Endothelial cell of umbilical vein (primary cell): ENCODE data around the gene LRRC59. TPM values are rescaled to one million over a fixed set of nuclear protein-coding genes. Genes with fewer than 3 reads are reported as not detected.

Experiments used
- BruUV-seq: library from RNA; stranded (reverse); fragments of 400-500 nt; replicated peaks from 2 replicates; lab custom pipeline; 2021; lab: Mats Ljungman, UMichigan
- CTCF ChIA-PET: fragments of 300-600, 350-600 bp; sonication (Branson Sonifier 250); formaldehyde crosslinking; loops from one replicate; lab custom pipeline; 2021; ENCODE audit warnings: antibody characterized with exemption, inconsistent platforms; lab: Charles Lee
- POLR2A ChIA-PET: fragments of 300-600, 350-600 bp; sonication (Branson Sonifier 250); formaldehyde crosslinking; loops from one replicate; lab custom pipeline; 2021; ENCODE audit warnings: antibody characterized with exemption, inconsistent platforms; lab: Charles Lee
- DNase-seq: peaks from one replicate; pipeline ENCODE4 v3.0.0-alpha.2; 2011; ENCODE audit warnings: low read depth, low spot score
- FAIRE-seq: peaks from 2 replicates; lab custom pipeline; 2011; peaks lifted over from hg19 to GRCh38; lab: Jason Lieb, UNC
- H2AFZ ChIP-seq: 2 replicates; pipeline ENCODE4 v1.6.0; 2012; ENCODE audit warnings: low read depth, low read length, control low read depth, inconsistent platforms
- H3K27ac ChIP-seq: 2 replicates; pipeline ENCODE4 v1.5.1; 2011; ENCODE audit warnings: low read depth, mild to moderate bottlenecking, control low read depth, low read length, moderate library complexity; ENCODE audit not compliant: insufficient read depth
- H3K27me3 ChIP-seq, 2 experiments: 2 replicates each; pipeline versions ENCODE4 v1.6.0 to v1.6.1; 2011; ENCODE audit warnings: low read length in 2 of 2, mixed read lengths in 1 of 2; ENCODE audit not compliant: control insufficient read depth in 2 of 2, insufficient read depth in 2 of 2
- H3K36me3 ChIP-seq, 2 experiments: 2 replicates in 1 of 2; 3 replicates in 1 of 2; pipeline ENCODE4 v1.5.1; 2011; ENCODE audit warnings: low read length in 2 of 2, mild to moderate bottlenecking in 1 of 2, moderate library complexity in 1 of 2; ENCODE audit not compliant: control insufficient read depth in 2 of 2, insufficient read depth in 2 of 2; ENCODE audit errors: extremely low read depth in 1 of 2
- H3K4me1 ChIP-seq: 3 replicates; pipeline ENCODE4 v1.5.1; 2011; ENCODE audit warnings: mild to moderate bottlenecking, low read length; ENCODE audit not compliant: control insufficient read depth, insufficient read depth; ENCODE audit errors: extremely low read depth
- H3K4me2 ChIP-seq: 2 replicates; pipeline ENCODE4 v1.6.1; 2011; ENCODE audit warnings: low read length, control low read depth, mixed read lengths; ENCODE audit not compliant: insufficient read depth
- H3K4me3 ChIP-seq, 3 experiments: fragments of 200-600 bp in 1 of 3; sonication (generic), shearing (Covaris generic) in 1 of 3; replicated peaks in 1 of 3; 2 replicates each; pipeline ENCODE4 v1.5.1; 2011 to 2016; ENCODE audit warnings: control low read depth in 3 of 3, low read length in 3 of 3, mild to moderate bottlenecking in 2 of 3, inconsistent platforms in 1 of 3, low read depth in 1 of 3, moderate library complexity in 1 of 3; ENCODE audit not compliant: insufficient read depth in 1 of 3
- H3K79me2 ChIP-seq: 2 replicates; pipeline ENCODE4 v1.6.0; 2012; ENCODE audit warnings: low read length, inconsistent platforms; ENCODE audit not compliant: control insufficient read depth, insufficient read depth
- H3K9ac ChIP-seq: replicated peaks from 2 replicates; pipeline ENCODE3; 2011; ENCODE audit warnings: low read length, control low read depth; ENCODE audit not compliant: insufficient read depth; ENCODE audit errors: extremely low read depth
- H3K9me1 ChIP-seq: replicated peaks from 3 replicates; pipeline ENCODE4 v1.6.0; 2011; ENCODE audit warnings: mild to moderate bottlenecking, low read length; ENCODE audit not compliant: control insufficient read depth, insufficient read depth; ENCODE audit errors: extremely low read depth
- H3K9me3 ChIP-seq: replicated peaks from 2 replicates; pipeline ENCODE4 v1.5.1; 2012; ENCODE audit warnings: low read length, inconsistent platforms; ENCODE audit not compliant: control insufficient read depth, insufficient read depth
- H4K20me1 ChIP-seq: replicated peaks from 2 replicates; pipeline ENCODE3; 2011; ENCODE audit warnings: mild to moderate bottlenecking, low read length; ENCODE audit not compliant: control insufficient read depth, insufficient read depth; ENCODE audit errors: extremely low read depth
- EZH2 ChIP-seq: IDR thresholded peaks from 2 replicates; pipeline ENCODE4 v1.6.1; 2012; ENCODE audit warnings: borderline replicate concordance, low read depth, mild to moderate bottlenecking, moderate library complexity, low read length, inconsistent platforms; ENCODE audit not compliant: severe bottlenecking
- FOS ChIP-seq: IDR thresholded peaks from 2 replicates; pipeline ENCODE4 v1.6.1; 2011; ENCODE audit warnings: mild to moderate bottlenecking, low read length, moderate library complexity, borderline replicate concordance; ENCODE audit not compliant: insufficient read depth
- GATA2 ChIP-seq: IDR thresholded peaks from 2 replicates; pipeline ENCODE4 v1.7.0; 2011; ENCODE audit warnings: low read depth, mild to moderate bottlenecking, moderate library complexity, mixed read lengths, low read length; ENCODE audit not compliant: insufficient read length, insufficient read depth
- JUN ChIP-seq: IDR thresholded peaks from 2 replicates; pipeline ENCODE4 v1.6.1; 2011; ENCODE audit warnings: borderline replicate concordance, low read depth; ENCODE audit not compliant: insufficient read length, insufficient read depth
- MYC ChIP-seq: IDR thresholded peaks from one replicate; pipeline ENCODE4 v1.6.1; 2011; ENCODE audit warnings: mild to moderate bottlenecking, low read depth, low read length
- dilution Hi-C: fragments of 300-500 bp; cut with MboI; formaldehyde crosslinking; loops from one replicate; pipeline ENCODE4 v1.15.0; 2019; ENCODE audit warnings: low sequenced_read_pairs; ENCODE audit not compliant: extremely low pct_ligation_motif_present
- intact Hi-C: fragments of 100-400 bp; cut with micrococcal nuclease; formaldehyde crosslinking; loops from one replicate; pipeline ENCODE4 v1.10.0; 2022
- polyA plus RNA-seq, 4 experiments: library from polyadenylated mRNA; depleted of rRNA in 3 of 4; stranded (reverse) in 3 of 4; unstranded in 1 of 4; fragments of >200 nt; gene quantifications; 2 replicates each; pipeline versions ENCODE4 v1.2.1 to v1.2.3, GENCODE V29; 2011 to 2012; ENCODE audit warnings: missing spikeins in 1 of 4
- total RNA-seq: library from RNA; stranded (reverse); gene quantifications from 2 replicates; pipeline ENCODE4 v1.2.3, GENCODE V29; 2021
- TF ChIP-seq, protein P1 (sequence below), 2 donors: IDR thresholded peaks; 1 replicate in 1 of 2; 2 replicates in 1 of 2; pipeline ENCODE4 v1.5.1; 2011; ENCODE audit warnings: low read length in 2 of 2, mild to moderate bottlenecking in 2 of 2, moderate library complexity in 2 of 2, control low read depth in 1 of 2, inconsistent platforms in 1 of 2, low read depth in 1 of 2; ENCODE audit not compliant: insufficient read depth in 1 of 2; ENCODE audit errors: extremely low read depth in 1 of 2

Gene LRRC59
- total and polyA plus RNA-seq, 2 donors (not counting 3 experiments of a cell fraction or from before 2014, with no cell fraction given) = 93.9 to 183 TPM

DNA sequence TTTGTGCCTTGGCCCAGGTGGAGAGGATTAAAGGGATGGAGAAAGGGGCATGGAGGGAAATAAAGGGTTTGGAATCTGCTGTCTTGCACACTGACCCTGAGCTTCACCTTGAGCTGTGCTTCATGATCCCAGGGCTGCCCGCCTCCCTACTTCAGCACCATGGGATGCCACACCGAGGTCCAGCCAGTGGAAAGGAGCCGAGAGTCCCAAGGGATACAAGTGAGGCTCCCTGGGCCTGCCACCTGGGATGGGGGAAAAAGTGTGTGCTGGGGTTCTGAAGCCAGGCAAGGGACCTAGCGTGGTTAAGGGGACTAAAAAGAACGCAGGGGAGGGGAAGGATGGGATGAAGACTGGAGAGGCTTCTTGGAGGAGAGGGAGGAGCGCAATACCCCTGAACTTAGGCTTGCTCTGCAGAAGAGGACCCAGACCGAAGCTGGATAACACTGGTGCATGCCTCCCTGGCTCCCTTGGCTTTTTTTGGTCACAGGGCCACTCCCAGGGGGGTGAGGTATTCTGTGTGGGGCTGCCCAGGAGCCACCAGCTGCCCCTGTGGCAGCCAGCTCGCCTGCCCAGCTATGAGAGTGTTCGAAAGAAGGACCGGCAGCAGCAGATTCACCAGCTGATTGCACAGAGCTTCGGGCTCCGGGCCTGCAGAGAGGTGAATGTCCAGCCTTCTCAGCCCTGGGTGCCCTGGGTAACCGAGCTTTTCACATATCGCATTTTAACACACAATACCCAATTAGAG lies 31.5 kb downstream of the LRRC59 start:
- FAIRE-seq (no peak), DNase-seq (no peak)
- dilution Hi-C loops = no loop called here
- Histone ChIP-seq H3K4me2 (no peak overlapping the region), H3K9ac (no peak overlapping the region), H3K9me1 (no peaks in the 10 kb centered on the region), H3K36me3 (peaks cover 3 to 34% of the 10 kb centered on the region in 2 experiments), H3K9me3 (no peaks in the 10 kb centered on the region), H3K79me2 (no peaks in the 10 kb centered on the region), H3K27ac (no peak overlapping the region), H3K4me3 (no peak overlapping the region), H4K20me1 (no peaks in the 10 kb centered on the region), H3K27me3 (no peaks in the 10 kb centered on the region), H3K4me1 (no peaks in the 10 kb centered on the region), H2AFZ (no peak overlapping the region)
- intact Hi-C loops = no loop called here
- no TSS peak for BruUV-seq
- ChIA-PET CTCF (interaction anchor here (1.0 to 2.5 kb wide), 3 partner anchors 13 to 113 kb away, joined by 3 to 7 read pairs (median 5); partner anchors contain the start of gene LRRC59), POLR2A (no interaction called here)
- TF ChIP-seq, protein P1, sequence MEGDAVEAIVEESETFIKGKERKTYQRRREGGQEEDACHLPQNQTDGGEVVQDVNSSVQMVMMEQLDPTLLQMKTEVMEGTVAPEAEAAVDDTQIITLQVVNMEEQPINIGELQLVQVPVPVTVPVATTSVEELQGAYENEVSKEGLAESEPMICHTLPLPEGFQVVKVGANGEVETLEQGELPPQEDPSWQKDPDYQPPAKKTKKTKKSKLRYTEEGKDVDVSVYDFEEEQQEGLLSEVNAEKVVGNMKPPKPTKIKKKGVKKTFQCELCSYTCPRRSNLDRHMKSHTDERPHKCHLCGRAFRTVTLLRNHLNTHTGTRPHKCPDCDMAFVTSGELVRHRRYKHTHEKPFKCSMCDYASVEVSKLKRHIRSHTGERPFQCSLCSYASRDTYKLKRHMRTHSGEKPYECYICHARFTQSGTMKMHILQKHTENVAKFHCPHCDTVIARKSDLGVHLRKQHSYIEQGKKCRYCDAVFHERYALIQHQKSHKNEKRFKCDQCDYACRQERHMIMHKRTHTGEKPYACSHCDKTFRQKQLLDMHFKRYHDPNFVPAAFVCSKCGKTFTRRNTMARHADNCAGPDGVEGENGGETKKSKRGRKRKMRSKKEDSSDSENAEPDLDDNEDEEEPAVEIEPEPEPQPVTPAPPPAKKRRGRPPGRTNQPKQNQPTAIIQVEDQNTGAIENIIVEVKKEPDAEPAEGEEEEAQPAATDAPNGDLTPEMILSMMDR (IDR thresholded peaks at IDR 0.05; ENCODE audit: extremely low read depth in 1 of 2, insufficient read depth in 1 of 2, low read depth in 1 of 2, low read length in 2 of 2) = no peak
- TF ChIP-seq MYC (no peak), JUN (no peak), GATA2 (no peak), FOS (no peak), EZH2 (no peak)
